T-cell (primary cell): Measurements from ENCODE around the gene ARFGEF2. TPM values are rescaled to one million over a fixed set of nuclear protein-coding genes. Genes with fewer than 3 reads are reported as not detected.
"Not testable (repeated sequence)": the region's sequence is repeated elsewhere in the genome, so short reads cannot be mapped to it uniquely, and the experiment has no call there.

Experiments used
- ATAC-seq, 4 experiments: fragments of 200-7000 bp in 3 of 4; fragments of 150-1000 bp in 1 of 4; cut with Tn5 transposase; replicated peaks in 1 of 4; 1 replicate in 3 of 4; 2 replicates in 1 of 4; pipeline ENCODE4 v1.10.0; 2021; ENCODE audit warnings: moderate library complexity in 3 of 4, mild to moderate bottlenecking in 2 of 4, moderate number of reproducible peaks in 1 of 4
- CTCF ChIA-PET, 2 donors: fragments of 300-600 bp; sonication (Branson Sonifier 250); formaldehyde crosslinking; loops; one replicate each; lab custom pipeline; 2022; ENCODE audit warnings: antibody characterized with exemption in 2 of 2; lab: Charles Lee
- POLR2A ChIA-PET, 2 donors: fragments of 300-600 bp; sonication (Branson Sonifier 250); formaldehyde crosslinking; loops; one replicate each; lab custom pipeline; 2022; ENCODE audit warnings: antibody characterized with exemption in 2 of 2; lab: Charles Lee
- DNase-seq, 35 experiments: peaks; one replicate each; pipeline versions ENCODE4 v3.0.0 to v3.0.0-alpha.2; 2013 to 2023
- H3K27ac ChIP-seq: one replicate; pipeline ENCODE4 v1.5.1; 2013; ENCODE audit warnings: low read length
- H3K27me3 ChIP-seq, 2 experiments: replicated peaks in 1 of 2; 1 replicate in 1 of 2; 2 replicates in 1 of 2; pipeline versions ENCODE4 v1.6.1 to v1.7.0; 2013; ENCODE audit warnings: low read length in 1 of 2, mixed read lengths in 1 of 2; ENCODE audit not compliant: control insufficient read depth in 2 of 2, insufficient read depth in 2 of 2; ENCODE audit errors: extremely low read depth in 1 of 2
- H3K36me3 ChIP-seq, 2 donors: 1 replicate in 1 of 2; 2 replicates in 1 of 2; pipeline versions ENCODE4 v1.6.1 to v1.7.0; 2013; ENCODE audit warnings: low read length in 1 of 2; ENCODE audit not compliant: control insufficient read depth in 2 of 2, insufficient read depth in 1 of 2; ENCODE audit errors: extremely low read depth in 1 of 2
- H3K4me1 ChIP-seq, 2 experiments: 1 replicate in 1 of 2; 2 replicates in 1 of 2; pipeline versions ENCODE4 v1.6.1 to v1.7.0; 2013; ENCODE audit warnings: low read length in 2 of 2, mixed read lengths in 1 of 2; ENCODE audit not compliant: insufficient read depth in 2 of 2, control insufficient read depth in 1 of 2; ENCODE audit errors: extremely low read depth in 1 of 2
- H3K4me3 ChIP-seq, 2 donors: 1 replicate in 1 of 2; 2 replicates in 1 of 2; pipeline versions ENCODE4 v1.5.1 to v1.7.0; 2013; ENCODE audit warnings: mild to moderate bottlenecking in 2 of 2, low read length in 1 of 2, moderate library complexity in 1 of 2; ENCODE audit not compliant: control insufficient read depth in 1 of 2; ENCODE audit errors: extremely low read depth in 1 of 2
- H3K9me3 ChIP-seq: 2 replicates; pipeline ENCODE4 v1.7.0; 2013
- H3K27ac Mint-ChIP-seq, 2 donors: one replicate each; pipeline ENCODE4 v1.8.0; 2020 to 2021; ENCODE audit warnings: mild to moderate bottlenecking in 2 of 2, mixed read lengths in 2 of 2
- H3K27me3 Mint-ChIP-seq, 2 donors: one replicate each; pipeline ENCODE4 v1.8.0; 2021 to 2022; ENCODE audit warnings: mixed read lengths in 2 of 2
- H3K36me3 Mint-ChIP-seq: one replicate; pipeline ENCODE4 v1.8.0; 2021; ENCODE audit warnings: mixed read lengths
- H3K4me1 Mint-ChIP-seq, 3 donors: one replicate each; pipeline ENCODE4 v1.8.0; 2020 to 2022; ENCODE audit warnings: mixed read lengths in 3 of 3, mild to moderate bottlenecking in 1 of 3
- H3K4me3 Mint-ChIP-seq, 3 donors: one replicate each; pipeline ENCODE4 v1.8.0; 2020 to 2022; ENCODE audit warnings: mild to moderate bottlenecking in 3 of 3, mixed read lengths in 3 of 3, moderate library complexity in 3 of 3
- H3K9me3 Mint-ChIP-seq, 3 donors: one replicate each; pipeline ENCODE4 v1.8.0; 2020 to 2022; ENCODE audit warnings: mixed read lengths in 3 of 3
- WGBS: methylation state at CpG from one replicate; pipeline ENCODE4 v1.1.5; 2013; ENCODE audit warnings: missing lambda C conversion rate; ENCODE audit not compliant: insufficient coverage; 5-methylcytosine and 5-hydroxymethylcytosine counted together
- total RNA-seq, 35 experiments: library from RNA in 6 of 35; stranded (reverse) in 6 of 35; fragments of 120-200 nt in 1 of 35; gene quantifications; one replicate each; pipeline versions ENCODE4 v1.2.1 to v1.2.4 and lab custom pipeline; 2013 to 2026

The ARFGEF2 gene
- total RNA-seq, 5 donors from 2014 or later (not counting 1 experiment from before 2014, with no cell fraction given) = 23.4 to 30.3 (median 26.0) TPM

- DNase-seq (no peak), ATAC-seq (no peak)
- ChIA-PET POLR2A (no interaction called here), CTCF (no interaction called here)
- no peaks in the 10 kb centered on the region for H3K4me1 ChIP-seq
- H3K36me3 ChIP-seq = peaks cover 8 to 53% of the 10 kb centered on the region in 2 donors
- 100% methylated on average over 1 of the region's 3 CpGs for WGBS
- H3K9me3 ChIP-seq = no peaks in the 10 kb centered on the region
- H3K27me3 ChIP-seq = no peaks in the 10 kb centered on the region
- no peaks in the 10 kb centered on the region for H3K27me3 Mint-ChIP-seq
- no peak overlapping the region for H3K27ac ChIP-seq
- H3K9me3 Mint-ChIP-seq = no peaks in the 10 kb centered on the region
- peaks cover 49% of the 10 kb centered on the region for H3K36me3 Mint-ChIP-seq
- H3K4me3 ChIP-seq = no peak overlapping the region
- H3K4me1 Mint-ChIP-seq = no peaks in the 10 kb centered on the region
- no peak overlapping the region for H3K4me3 Mint-ChIP-seq
- no peak overlapping the region for H3K27ac Mint-ChIP-seq
Measured at GRCh38 chr20:48965189-48965910, 43.8 kb downstream of the ARFGEF2 start.

- ChIA-PET POLR2A (no interaction called here), CTCF (interaction anchor here in 1 of 2 donors (0.6 kb wide), 1 partner anchor 1175 kb away, joined by 4 read pairs; no protein-coding TSS in a partner anchor)
- ATAC-seq = no peak
Measured at GRCh38 chr20:48970681-48971365, 49.3 kb downstream of the ARFGEF2 start.

GRCh38 chr20:48971956-48972355, 50.4 kb downstream of the ARFGEF2 start:
- H3K4me3 Mint-ChIP-seq = no peak overlapping the region
- no peaks in the 10 kb centered on the region for H3K4me1 ChIP-seq
- no peak overlapping the region for H3K27ac ChIP-seq
- 93% methylated on average over 3 of the region's 4 CpGs for WGBS
- no peaks in the 10 kb centered on the region for H3K9me3 Mint-ChIP-seq
- DNase-seq (no peak), ATAC-seq (no peak)
- H3K27ac Mint-ChIP-seq = no peak overlapping the region
- no peaks in the 10 kb centered on the region for H3K4me1 Mint-ChIP-seq
- ChIA-PET CTCF (no interaction called here), POLR2A (no interaction called here)
- H3K9me3 ChIP-seq = no peaks in the 10 kb centered on the region
- H3K27me3 ChIP-seq = no peaks in the 10 kb centered on the region
- H3K36me3 Mint-ChIP-seq = peaks cover 57% of the 10 kb centered on the region
- H3K36me3 ChIP-seq = peaks cover 4 to 63% of the 10 kb centered on the region in 2 donors
- H3K4me3 ChIP-seq = no peak overlapping the region
- H3K27me3 Mint-ChIP-seq = no peaks in the 10 kb centered on the region

More at GRCh38 chr20:48970681-48971365, 49.3 kb downstream of the ARFGEF2 start:
- Mint-ChIP-seq H3K27me3 (no peaks in the 10 kb centered on the region), H3K36me3 (peaks cover 58% of the 10 kb centered on the region), H3K4me3 (no peak overlapping the region), H3K4me1 (no peaks in the 10 kb centered on the region), H3K9me3 (no peaks in the 10 kb centered on the region), H3K27ac (no peak overlapping the region)
- Histone ChIP-seq H3K27ac (no peak overlapping the region), H3K4me1 (no peaks in the 10 kb centered on the region), H3K36me3 (peaks cover 4 to 65% of the 10 kb centered on the region in 2 donors), H3K4me3 (no peak overlapping the region), H3K9me3 (no peaks in the 10 kb centered on the region), H3K27me3 (no peaks in the 10 kb centered on the region)
- no peak for DNase-seq
- 95% methylated on average over 5 of the region's 10 CpGs for WGBS

GRCh38 chr20:48972816-48973215, 51.3 kb downstream of the ARFGEF2 start:
- POLR2A ChIA-PET = no interaction called here
- Mint-ChIP-seq H3K9me3 (no peaks in the 10 kb centered on the region), H3K4me1 (no peaks in the 10 kb centered on the region), H3K27ac (no peak overlapping the region), H3K27me3 (no peaks in the 10 kb centered on the region), H3K36me3 (peaks cover 60% of the 10 kb centered on the region), H3K4me3 (no peak overlapping the region)
- Histone ChIP-seq H3K4me1 (no peaks in the 10 kb centered on the region), H3K36me3 (peaks cover 4 to 62% of the 10 kb centered on the region in 2 donors), H3K4me3 (no peak overlapping the region), H3K9me3 (no peaks in the 10 kb centered on the region), H3K27ac (no peak overlapping the region), H3K27me3 (no peaks in the 10 kb centered on the region)
- CTCF ChIA-PET = no interaction called here
- ATAC-seq (no peak), DNase-seq (no peak)
- 93% methylated on average over 2 of the region's 3 CpGs for WGBS

- ChIA-PET CTCF (no interaction called here), POLR2A (no interaction called here)
- Histone ChIP-seq H3K4me3 (no peak overlapping the region), H3K9me3 (no peaks in the 10 kb centered on the region), H3K27me3 (no peaks in the 10 kb centered on the region), H3K27ac (no peak overlapping the region), H3K36me3 (peaks cover 4 to 45% of the 10 kb centered on the region in 2 donors), H3K4me1 (no peaks in the 10 kb centered on the region)
- no peak overlapping the region for H3K27ac Mint-ChIP-seq
- ATAC-seq (no peak), DNase-seq (no peak)
- peaks cover 0 to 12% (median 1%) of the 10 kb centered on the region in 3 donors for H3K4me1 Mint-ChIP-seq
- 100% methylated on average over 9 of the region's 9 CpGs for WGBS
- no peaks in the 10 kb centered on the region for H3K9me3 Mint-ChIP-seq
- H3K4me3 Mint-ChIP-seq = no peak overlapping the region
- H3K36me3 Mint-ChIP-seq = peaks cover 70% of the 10 kb centered on the region
- no peaks in the 10 kb centered on the region for H3K27me3 Mint-ChIP-seq
Measured at GRCh38 chr20:48975955-48976354, 54.4 kb downstream of the ARFGEF2 start.

GRCh38 chr20:48979980-48980379, 58.5 kb downstream of the ARFGEF2 start:
- CTCF ChIA-PET = not testable (repeated sequence)

More at GRCh38 chr20:48979980-48980379, 58.5 kb downstream of the ARFGEF2 start:
- DNase-seq, H3K4me1 ChIP-seq, ATAC-seq, H3K4me3 ChIP-seq, H3K27me3 Mint-ChIP-seq, POLR2A ChIA-PET, H3K4me3 Mint-ChIP-seq, H3K27ac ChIP-seq, H3K9me3 Mint-ChIP-seq, H3K9me3 ChIP-seq, H3K27ac Mint-ChIP-seq, H3K27me3 ChIP-seq: not testable (repeated sequence)
- peaks cover 13 to 39% of the 10 kb centered on the region in 2 donors for H3K36me3 ChIP-seq
- WGBS = no CpG with 5 or more reads among the region's 2 CpGs
- peaks cover 81% of the 10 kb centered on the region for H3K36me3 Mint-ChIP-seq
- H3K4me1 Mint-ChIP-seq = peaks cover 0 to 12% (median 1%) of the 10 kb centered on the region in 3 donors
